BJ (cell line): ENCODE results near the gene LRMDA. TPM values are rescaled to one million over a fixed set of nuclear protein-coding genes. Genes with fewer than 3 reads are reported as not detected.

Experiments used
- CTCF ChIA-PET: fragments of 350-600 bp; formaldehyde crosslinking; extraction: SDS; loops from one replicate; lab custom pipeline; 2021; ENCODE audit warnings: antibody characterized with exemption, inconsistent platforms; lab: Yijun Ruan, JAX
- POLR2A ChIA-PET: fragments of 300-600 bp; sonication (Branson Sonifier 250); formaldehyde crosslinking; extraction: SDS; loops from one replicate; lab custom pipeline; 2021; ENCODE audit warnings: antibody characterized with exemption; lab: Charles Lee
- DNase-seq: peaks from one replicate; pipeline ENCODE4 v3.0.0-alpha.2; 2011; ENCODE audit warnings: low read depth
- H3K27me3 ChIP-seq: 2 replicates; pipeline ENCODE4 v1.6.0; 2011; ENCODE audit warnings: low read length; ENCODE audit not compliant: control insufficient read depth, insufficient read depth
- H3K36me3 ChIP-seq: 2 replicates; pipeline ENCODE4 v1.5.1; 2011; ENCODE audit warnings: low read length; ENCODE audit not compliant: control insufficient read depth, insufficient read depth
- H3K4me3 ChIP-seq: 2 replicates; pipeline ENCODE4 v1.5.1; 2011; ENCODE audit warnings: low read depth, mild to moderate bottlenecking, control low read depth, low read length
- CTCF ChIP-seq: IDR thresholded peaks from 2 replicates; pipeline ENCODE4 v1.5.1; 2011; ENCODE audit warnings: low read depth, mild to moderate bottlenecking, control low read depth, inconsistent platforms, low read length, moderate library complexity; ENCODE audit not compliant: insufficient read depth
- polyA plus RNA-seq: library from polyadenylated mRNA; depleted of rRNA; stranded (reverse); fragments of >200 nt; gene quantifications from 2 replicates; pipeline ENCODE4 v1.2.3, GENCODE V29; 2011

Gene LRMDA
- polyA plus RNA-seq, 1 experiment: not detected

GRCh38 chr10:76274933-76275332 is 843.5 kb downstream of the LRMDA start:
- ChIA-PET CTCF (interaction anchor here (0.6 kb wide), 1 partner anchor 14 kb away, joined by 6 read pairs; no protein-coding TSS in a partner anchor), POLR2A (no interaction called here)

GRCh38 chr10:76278811-76279460 is 847.5 kb downstream of the LRMDA start:
- Histone ChIP-seq H3K4me3 (no peak overlapping the region), H3K27me3 (no peaks in the 10 kb centered on the region), H3K36me3 (no peaks in the 10 kb centered on the region)
- POLR2A ChIA-PET: no interaction called here
- CTCF ChIA-PET: interaction anchor here (0.6 kb wide), 1 partner anchor 58 kb away, joined by 3 read pairs; no protein-coding TSS in a partner anchor
- TF ChIP-seq CTCF: no peak
- DNase-seq: no peak

More at GRCh38 chr10:76274933-76275332, 843.5 kb downstream of the LRMDA start:
- no peak for DNase-seq
- Histone ChIP-seq H3K36me3 (no peaks in the 10 kb centered on the region), H3K27me3 (no peaks in the 10 kb centered on the region), H3K4me3 (no peak overlapping the region)
- no peak for TF ChIP-seq CTCF

GRCh38 chr10:76281659-76282058 is 850.2 kb downstream of the LRMDA start:
- DNase-seq: no peak
- no peak for TF ChIP-seq CTCF
- no peaks in the 10 kb centered on the region for H3K27me3 ChIP-seq
- no peak overlapping the region for H3K4me3 ChIP-seq
- CTCF ChIA-PET: no interaction called here
- H3K36me3 ChIP-seq: no peaks in the 10 kb centered on the region
- POLR2A ChIA-PET: no interaction called here

- TF ChIP-seq CTCF: no peak
- no peak for DNase-seq
- Histone ChIP-seq H3K4me3 (no peak overlapping the region), H3K36me3 (no peaks in the 10 kb centered on the region), H3K27me3 (no peaks in the 10 kb centered on the region)
- ChIA-PET POLR2A (no interaction called here), CTCF (interaction anchor here (0.7 kb wide), 1 partner anchor 11 kb away, joined by 3 read pairs; no protein-coding TSS in a partner anchor)
Observed at GRCh38 chr10:76282061-76283025, 850.9 kb downstream of the LRMDA start.

GRCh38 chr10:76284351-76284750 is 852.9 kb downstream of the LRMDA start:
- Histone ChIP-seq H3K27me3 (no peaks in the 10 kb centered on the region), H3K36me3 (no peaks in the 10 kb centered on the region), H3K4me3 (no peak overlapping the region)
- CTCF ChIA-PET: interaction anchor here (0.6 to 1.5 kb wide), 2 partner anchors 19 to 52 kb away, joined by 3 read pairs; no protein-coding TSS in a partner anchor
- DNase-seq: no peak
- TF ChIP-seq CTCF: no peak
- POLR2A ChIA-PET: no interaction called here
